Stimulated activated CD4-positive, alpha-beta T cell treated with anti-CD3 and anti-CD28 coated beads, Interleukin-1b, Interleukin-23, amount 100 ng/mL, for 48 hours (primary cell): ENCODE measurements around the gene C1QC.

Source experiments
- DNase-seq: peaks from one replicate; pipeline ENCODE4 v3.0.0-alpha.2; 2020

C1QC gene

DNA sequence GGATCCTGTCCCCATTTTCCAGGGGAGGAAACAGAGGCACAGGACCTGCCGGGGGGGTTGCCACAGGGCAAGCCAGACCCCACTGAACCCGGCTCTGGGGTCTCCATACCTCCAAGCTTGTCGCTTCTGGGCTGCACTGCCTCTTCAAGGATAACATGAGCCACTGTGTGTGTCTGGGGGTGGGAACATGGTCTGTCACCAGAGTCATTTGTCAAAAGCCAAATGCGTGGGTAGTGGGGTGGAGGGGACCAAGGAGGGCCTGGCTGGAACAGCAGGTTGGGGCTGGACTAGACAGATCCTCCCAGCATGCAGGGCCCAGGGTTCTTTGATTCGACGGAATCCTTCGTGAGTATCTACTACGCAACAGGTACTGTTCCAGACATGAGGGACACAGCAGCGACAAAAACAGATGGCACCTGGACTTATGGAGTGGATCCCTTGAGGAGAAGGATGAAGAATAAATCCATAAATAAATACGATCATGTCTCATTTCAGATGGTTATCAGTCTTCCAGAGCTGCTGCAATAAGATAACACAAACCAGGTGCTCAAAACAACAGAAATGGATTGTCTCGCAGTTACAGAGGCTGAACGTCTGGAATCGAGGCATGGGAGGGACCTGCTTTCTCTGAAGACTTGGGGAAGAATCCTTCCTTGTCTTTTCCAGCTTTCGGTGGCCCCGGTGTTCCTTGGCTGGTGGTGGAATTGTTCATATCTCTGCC lies 38.3 kb downstream of the C1QC start:
- no peak for DNase-seq

DNA sequence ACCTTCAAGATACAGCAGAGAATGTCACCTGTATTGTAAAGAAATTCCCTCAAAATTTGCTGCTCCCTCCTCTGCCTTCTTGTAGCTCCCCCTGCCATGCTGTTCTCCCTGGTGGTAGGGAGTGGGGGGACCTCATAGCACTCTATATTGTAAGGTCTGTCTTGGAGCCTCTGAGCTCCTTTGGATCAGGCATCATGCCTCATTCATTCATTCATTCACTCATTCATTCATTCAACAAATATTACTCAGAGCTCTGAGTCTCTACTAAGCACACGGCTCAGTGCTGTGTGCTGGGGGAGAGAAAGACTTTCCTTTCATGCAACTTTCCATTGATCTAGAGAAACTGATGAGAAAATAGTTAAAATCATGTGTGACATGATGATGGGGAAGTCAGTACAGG lies 40.1 kb downstream of the C1QC start:
- no peak for DNase-seq

DNA sequence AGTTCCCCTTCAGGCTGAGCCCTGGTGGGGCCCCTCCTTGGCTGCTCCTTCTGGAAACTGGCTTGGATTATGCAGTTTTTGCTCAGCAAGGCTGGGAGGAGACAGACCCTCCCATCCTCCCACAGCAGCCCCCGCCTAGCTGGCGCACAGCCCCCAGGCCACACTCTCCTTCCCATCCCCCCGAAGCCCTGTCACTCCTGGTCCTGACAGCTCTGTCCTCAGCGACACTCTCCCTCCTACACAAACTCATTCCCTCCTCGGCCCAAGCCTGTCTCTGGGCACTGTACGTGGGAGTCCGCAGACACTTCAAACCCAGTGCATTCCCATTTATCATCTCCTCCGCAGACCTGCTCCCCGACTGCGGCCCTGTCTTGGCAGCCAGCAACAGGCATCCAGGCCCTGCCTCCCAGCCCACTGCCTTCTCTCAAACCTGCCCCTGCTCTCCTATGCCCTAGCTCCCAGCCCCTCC lies 42.2 kb downstream of the C1QC start:
- no peak for DNase-seq

DNA sequence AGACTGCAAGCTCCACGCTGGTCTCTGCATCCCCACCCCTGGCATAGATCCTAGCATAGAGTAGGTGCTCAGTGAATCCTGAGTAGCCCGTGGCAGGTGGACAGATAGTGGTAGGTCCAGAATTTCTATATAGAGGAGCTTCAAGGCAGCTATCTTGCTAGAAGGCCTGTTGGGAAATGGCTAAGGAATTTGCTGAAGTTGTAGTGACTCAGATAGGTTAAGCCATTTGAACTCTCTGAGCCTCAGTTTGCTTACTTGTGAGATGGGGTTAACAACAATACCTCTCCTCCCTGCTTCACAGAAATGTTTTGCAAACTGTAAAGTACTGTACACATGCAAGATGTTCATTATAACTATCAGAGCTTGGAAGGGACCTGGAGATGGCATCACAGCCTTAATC lies 43.8 kb downstream of the C1QC start:
- DNase-seq, result no peak

DNA sequence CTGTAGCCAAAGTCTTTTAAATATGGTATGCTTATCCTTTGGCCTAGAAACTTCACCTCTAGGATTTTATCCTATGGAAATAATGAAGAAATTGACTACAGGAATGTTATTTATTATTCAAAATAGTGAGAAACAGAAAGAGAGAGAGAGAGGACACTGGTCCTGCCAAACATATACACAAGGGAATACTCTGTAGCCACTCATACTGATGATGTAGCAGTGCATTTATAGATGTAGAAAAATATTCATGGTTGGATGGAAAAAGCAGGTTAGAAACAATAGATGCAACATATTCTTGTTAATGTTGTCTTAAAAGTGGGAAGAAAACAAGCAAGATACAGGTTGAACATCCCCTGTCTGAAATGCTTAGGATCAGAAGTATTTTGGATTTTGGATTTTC lies 45.0 kb downstream of the C1QC start:
- no peak for DNase-seq

DNA sequence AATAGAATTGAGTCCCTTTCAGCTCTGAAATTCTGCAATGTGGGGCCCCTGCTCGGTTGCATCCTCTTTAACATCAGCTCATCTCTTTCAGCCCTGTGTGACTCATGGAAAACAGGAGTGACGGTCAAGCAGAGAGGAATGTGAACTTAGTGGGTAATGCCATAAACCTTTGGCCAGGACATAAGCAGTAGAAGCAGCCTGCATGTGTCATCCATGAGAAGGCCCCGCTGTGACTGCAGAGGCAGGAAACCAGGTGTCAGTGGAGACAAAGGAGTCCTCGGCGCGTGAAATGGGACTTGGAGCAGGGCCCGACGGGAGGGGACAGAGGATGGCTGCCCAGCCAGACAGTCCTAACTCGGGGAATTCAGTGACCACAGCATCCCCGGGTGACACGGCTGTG lies 46.1 kb downstream of the C1QC start:
- DNase-seq, result no peak

DNA sequence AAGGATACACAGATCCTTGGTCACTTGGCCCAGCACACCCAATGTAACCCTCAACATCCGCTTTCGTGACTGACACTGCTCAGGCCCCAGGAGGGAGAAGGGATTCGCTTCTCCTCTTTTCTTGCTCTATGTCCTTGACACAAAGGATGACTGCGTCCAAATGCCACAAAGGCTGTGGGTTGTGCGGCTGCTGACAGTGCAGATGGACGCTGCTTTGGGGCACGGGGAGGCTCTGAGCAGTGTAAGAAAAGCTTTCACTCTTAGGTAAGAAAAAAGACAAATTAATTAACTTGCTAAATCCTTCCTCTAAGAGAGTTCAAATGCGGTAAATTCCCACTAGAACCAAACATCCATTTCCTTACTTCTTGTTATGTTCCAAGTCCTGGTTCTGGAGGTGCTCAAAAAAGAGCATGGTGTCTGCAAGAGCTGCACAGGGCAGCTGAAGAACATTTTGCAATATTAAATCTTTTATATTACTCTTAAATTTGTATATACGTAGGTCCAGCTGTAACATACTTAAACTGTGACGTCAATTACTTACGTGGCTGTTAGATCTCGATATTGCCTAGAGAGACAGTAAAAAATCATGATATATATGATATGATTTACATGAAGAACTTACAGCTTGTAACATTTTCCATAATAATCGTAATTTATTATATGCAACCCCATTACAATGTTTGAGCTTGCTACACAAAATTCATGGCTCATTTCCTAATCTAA lies 47.8 kb downstream of the C1QC start:
- DNase-seq, result no peak

DNA sequence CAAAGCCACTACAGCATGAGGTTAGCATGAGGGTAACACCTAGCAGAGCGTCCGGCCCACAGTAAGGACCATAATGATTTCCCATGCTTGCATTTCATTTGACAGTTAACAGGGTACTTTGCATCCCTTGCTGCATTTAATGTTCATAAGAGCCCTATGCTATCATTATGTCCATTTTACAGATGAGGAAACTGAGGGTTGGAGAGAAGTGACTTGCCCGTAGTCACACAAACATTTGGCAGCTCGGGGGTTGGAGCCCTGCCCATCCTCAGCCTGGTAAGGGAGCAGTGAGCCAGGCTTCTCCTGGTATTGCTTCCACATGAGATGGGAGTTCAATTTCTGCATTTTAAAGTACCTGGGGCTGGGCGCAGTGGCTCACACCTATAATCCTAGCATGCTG lies 50.7 kb downstream of the C1QC start:
- no peak for DNase-seq

DNA sequence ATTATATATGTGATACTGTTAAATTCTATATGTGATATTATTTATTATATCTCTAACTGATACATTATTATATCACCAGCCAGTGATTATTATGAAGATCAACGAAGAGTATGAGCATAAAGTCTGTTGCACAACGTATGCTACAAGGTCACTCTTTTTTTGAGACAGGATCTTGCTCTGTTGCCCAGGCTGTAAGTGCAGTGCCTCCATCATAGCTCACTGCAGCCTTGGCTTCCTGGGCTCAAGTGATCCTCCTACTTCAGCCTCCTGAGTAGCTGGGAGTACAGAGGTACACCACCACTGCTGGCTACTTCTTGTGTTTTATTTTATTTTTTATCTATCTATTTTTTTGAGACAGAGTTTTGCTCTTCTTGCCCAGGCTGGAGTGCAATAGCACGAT lies 53.2 kb downstream of the C1QC start:
- no peak for DNase-seq
